ENCODE measurements around the gene PTGDS. TPM values are rescaled to one million over a fixed set of nuclear protein-coding genes. Genes with fewer than 3 reads are reported as not detected.

PTGDS gene
- total RNA-seq (1,000 to 10,000 TPM; 3,127 to 5,556 (median 4,402) TPM), polyA plus RNA-seq (6,981 TPM)
- long read RNA-seq, donor 1, transcript PTGDS-202 (7 exons, 807 nt), result major isoform, 1,548 of 1,708 reads
- long read RNA-seq, donor 1, transcript PTGDS-209 (6 exons, 754 nt), result minor isoform, 5 of 1,708 reads
- long read RNA-seq, donor 1, transcript PTGDS-201 (3 exons, 921 nt), result minor isoform, 6 of 1,708 reads
- long read RNA-seq, donor 1, partial matches to known transcripts, result 42 of 1,708 reads
- long read RNA-seq, donor 1, other reads (novel, unspliced or antisense), result 106 of 1,708 reads
- long read RNA-seq, donor 2, transcript PTGDS-202 (7 exons, 807 nt), result major isoform, 3,623 of 3,933 reads
- long read RNA-seq, donor 2, transcript PTGDS-201 (3 exons, 921 nt), result minor isoform, 10 of 3,933 reads
- long read RNA-seq, donor 2, transcript PTGDS-209 (6 exons, 754 nt), result minor isoform, 24 of 3,933 reads
- long read RNA-seq, donor 2, partial matches to known transcripts, result 65 of 3,933 reads
- long read RNA-seq, donor 2, other reads (novel, unspliced or antisense), result 210 of 3,933 reads
- long read RNA-seq, donor 3, transcript PTGDS-202 (7 exons, 807 nt), result major isoform, 1,456 of 1,616 reads
- long read RNA-seq, donor 3, transcript PTGDS-209 (6 exons, 754 nt), result minor isoform, 7 of 1,616 reads
- long read RNA-seq, donor 3, partial matches to known transcripts, result 29 of 1,616 reads
- long read RNA-seq, donor 3, other reads (novel, unspliced or antisense), result 120 of 1,616 reads
- long read RNA-seq, donor 4, transcript PTGDS-209 (6 exons, 754 nt), result minor isoform, 10 of 2,998 reads
- long read RNA-seq, donor 4, transcript PTGDS-202 (7 exons, 807 nt), result major isoform, 2,782 of 2,998 reads
- long read RNA-seq, donor 4, partial matches to known transcripts, result 24 of 2,998 reads
- long read RNA-seq, donor 4, other reads (novel, unspliced or antisense), result 178 of 2,998 reads

DNA sequence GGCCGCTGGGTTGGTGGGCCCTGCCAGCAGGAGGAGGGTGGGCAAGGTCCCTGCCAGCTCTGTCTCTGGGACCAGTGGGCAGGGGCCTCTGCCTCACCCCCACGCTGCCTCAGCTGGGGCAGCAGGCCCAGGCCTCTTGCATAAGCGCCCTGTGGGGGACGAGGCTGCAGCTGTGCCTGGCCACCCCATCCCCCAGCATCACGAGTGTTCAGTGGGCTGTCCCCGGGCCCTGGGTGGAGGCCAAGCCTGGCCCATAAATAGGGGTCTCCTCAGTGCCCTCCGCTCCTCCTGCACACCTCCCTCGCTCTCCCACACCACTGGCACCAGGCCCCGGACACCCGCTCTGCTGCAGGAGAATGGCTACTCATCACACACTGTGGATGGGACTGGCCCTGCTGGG lies at the start of gene PTGDS:
PTGDS (plus strand) TSS at position 282 of the 400 bp plus-strand sequence; CDS start at position 357, 75 bp downstream.
- Histone ChIP-seq H3K27me3 (ENCODE audit: control insufficient read depth, insufficient read depth) (no peaks in the 10 kb centered on the region), H3K4me1 (ENCODE audit: control insufficient read depth, insufficient read depth, low read length) (no peaks in the 10 kb centered on the region), H3K27ac (ENCODE audit: low read length) (peak within 1 kb of the TSS; percentile 72), H3K4me3 (ENCODE audit: low read length) (peak within 1 kb of the TSS; percentile 33), H3K9me3 (ENCODE audit: control insufficient read depth, low read length) (no peaks in the 10 kb centered on the region)
- intact Hi-C loops (cut with DNase I), result no loop called here
- WGBS, result 49% methylated on average over 10 of the region's 10 CpGs
- ATAC-seq (peak; percentile 16 to 60), DNase-seq (peak; percentile 81 to 95 (median 92))

DNA sequence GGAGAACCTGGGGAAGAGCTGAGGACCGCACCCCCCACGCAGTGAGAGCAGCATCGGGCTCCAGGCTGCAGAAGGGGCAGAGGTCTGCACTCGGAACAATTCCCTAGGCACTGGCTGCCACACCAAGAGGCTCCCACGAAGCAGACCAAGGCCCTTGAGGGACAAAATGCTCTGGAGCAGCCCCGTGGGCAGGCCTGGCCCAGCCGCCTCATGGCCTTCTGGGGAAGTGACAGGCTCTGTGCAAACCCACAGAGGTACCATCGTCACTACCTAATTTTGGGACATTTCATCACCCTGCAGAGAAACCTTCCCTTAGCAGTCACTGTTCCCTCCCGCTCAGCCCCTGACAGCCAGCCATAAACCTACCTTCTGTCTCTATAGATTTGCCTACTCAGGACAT lies 48.7 kb upstream of the PTGDS start:
- ATAC-seq (peak; percentile 59 to 60), DNase-seq (no peak)
- H3K27me3 ChIP-seq (ENCODE audit: control insufficient read depth, insufficient read depth), result no peaks in the 10 kb centered on the region
- WGBS, result 65% methylated on average over 9 of the region's 9 CpGs
- intact Hi-C loops (cut with DNase I), result no loop called here
- no peak overlapping the region for H3K4me3 ChIP-seq (ENCODE audit: low read length)
- H3K27ac ChIP-seq (ENCODE audit: low read length), result peak overlapping the region; percentile 65
- no peaks in the 10 kb centered on the region for H3K9me3 ChIP-seq (ENCODE audit: control insufficient read depth, low read length)
- no peaks in the 10 kb centered on the region for H3K4me1 ChIP-seq (ENCODE audit: control insufficient read depth, insufficient read depth, low read length)

DNA sequence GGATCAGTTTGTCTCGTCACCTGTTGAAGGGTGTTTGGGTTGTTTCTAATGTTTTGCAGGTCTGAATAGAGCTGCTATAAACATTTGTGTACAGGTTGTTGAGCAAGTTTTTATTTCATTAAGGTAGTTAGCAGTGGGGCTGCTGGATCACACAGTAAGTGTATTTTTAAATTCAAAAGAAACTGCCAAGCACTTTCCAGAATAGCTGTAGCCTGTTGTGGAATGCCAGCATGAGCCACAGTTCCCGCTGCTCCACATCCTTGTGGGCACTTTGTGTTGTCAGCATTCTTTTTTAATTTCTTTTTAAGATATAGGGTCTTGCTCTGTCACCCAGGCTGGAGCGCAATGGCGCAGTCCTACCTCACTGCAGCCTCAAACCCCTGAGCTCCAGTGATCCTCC lies 47.3 kb upstream of the PTGDS start:
- Histone ChIP-seq H3K9me3 (ENCODE audit: control insufficient read depth, low read length) (no peaks in the 10 kb centered on the region), H3K4me3 (ENCODE audit: low read length) (no peak overlapping the region), H3K27me3 (ENCODE audit: control insufficient read depth, insufficient read depth) (no peaks in the 10 kb centered on the region), H3K27ac (ENCODE audit: low read length) (no peak overlapping the region), H3K4me1 (ENCODE audit: control insufficient read depth, insufficient read depth, low read length) (no peaks in the 10 kb centered on the region)
- ATAC-seq (no peak), DNase-seq (no peak)
- intact Hi-C loops (cut with DNase I), result no loop called here
- WGBS, result 97% methylated on average over 4 of the region's 4 CpGs

DNA sequence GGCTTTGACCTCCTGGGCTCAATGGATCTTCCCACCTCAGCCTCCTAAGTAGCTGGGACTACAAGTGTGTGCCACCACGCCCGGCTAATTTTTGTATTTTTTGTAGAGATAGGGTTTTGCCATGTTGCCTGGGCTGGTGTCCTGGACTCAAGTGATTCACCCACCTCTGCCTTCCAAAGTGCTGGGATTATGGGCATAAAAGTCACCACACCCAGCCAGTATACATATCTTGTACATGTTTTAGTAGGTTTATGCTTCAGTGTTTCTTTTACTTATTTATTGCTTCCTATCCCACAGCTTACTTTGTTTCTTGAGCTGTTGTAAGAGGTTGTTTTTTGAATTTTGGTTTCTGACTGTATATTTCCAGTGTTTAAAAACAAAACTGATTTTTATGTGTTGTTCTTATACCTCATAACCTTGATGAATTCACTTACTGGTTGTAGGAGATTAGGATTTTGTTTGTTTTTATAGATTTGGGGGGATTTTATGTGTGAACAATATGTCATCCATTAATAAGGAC lies 45.6 kb upstream of the PTGDS start:
- H3K27ac ChIP-seq (ENCODE audit: low read length), result no peak overlapping the region
- WGBS, result 100% methylated on average over 2 of the region's 2 CpGs
- ATAC-seq (no peak), DNase-seq (peak in 1 of 3 donors; percentile 1)
- H3K27me3 ChIP-seq (ENCODE audit: control insufficient read depth, insufficient read depth), result no peaks in the 10 kb centered on the region
- H3K4me1 ChIP-seq (ENCODE audit: control insufficient read depth, insufficient read depth, low read length), result no peaks in the 10 kb centered on the region
- H3K4me3 ChIP-seq (ENCODE audit: low read length), result no peak overlapping the region
- intact Hi-C loops (cut with DNase I), result no loop called here
- no peaks in the 10 kb centered on the region for H3K9me3 ChIP-seq (ENCODE audit: control insufficient read depth, low read length)

DNA sequence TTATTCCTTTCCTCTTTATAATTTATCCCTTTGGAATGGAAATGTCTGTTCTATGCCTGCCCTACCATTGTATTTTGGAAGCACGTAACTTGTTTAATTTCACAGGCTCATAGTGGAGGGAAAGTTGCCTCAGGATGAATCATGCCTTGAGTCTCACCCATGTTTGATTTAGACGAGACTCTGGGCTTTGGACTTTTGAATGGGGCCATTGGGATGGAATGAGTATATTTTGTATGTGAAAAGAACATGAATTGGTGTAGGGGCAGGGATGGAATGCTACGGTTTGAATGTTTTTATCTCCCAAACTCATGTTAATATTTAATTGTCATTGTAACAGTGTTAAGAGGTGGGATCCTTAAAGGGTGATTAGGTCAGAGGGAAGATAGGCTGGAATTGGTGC lies 43.0 kb upstream of the PTGDS start:
- H3K9me3 ChIP-seq (ENCODE audit: control insufficient read depth, low read length), result no peaks in the 10 kb centered on the region
- 93% methylated on average over 3 of the region's 3 CpGs for WGBS
- no peak for ATAC-seq
- no peak overlapping the region for H3K4me3 ChIP-seq (ENCODE audit: low read length)
- no peak overlapping the region for H3K27ac ChIP-seq (ENCODE audit: low read length)
- no peaks in the 10 kb centered on the region for H3K27me3 ChIP-seq (ENCODE audit: control insufficient read depth, insufficient read depth)
- DNase-seq, result no peak
- no peaks in the 10 kb centered on the region for H3K4me1 ChIP-seq (ENCODE audit: control insufficient read depth, insufficient read depth, low read length)
- intact Hi-C loops (cut with DNase I), result no loop called here

DNA sequence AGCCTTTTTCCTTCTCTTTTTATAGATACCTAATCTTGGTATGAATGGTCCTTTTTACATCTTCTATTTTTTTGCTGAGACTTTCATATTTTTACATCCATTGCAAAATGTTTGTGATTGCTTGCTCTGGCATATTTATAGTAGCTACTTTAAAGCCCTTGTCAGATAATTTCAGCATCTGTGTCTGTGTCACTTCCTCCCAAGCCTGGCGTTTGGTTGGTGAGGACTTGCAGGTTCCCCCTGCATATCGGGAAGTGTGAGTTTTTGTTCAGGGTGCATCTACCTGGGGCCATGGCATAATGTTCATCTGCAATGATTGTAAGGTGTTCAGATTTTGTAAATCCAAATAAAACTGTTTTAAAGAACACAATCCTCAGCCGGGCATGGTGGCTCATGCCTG lies 41.7 kb upstream of the PTGDS start:
- Histone ChIP-seq H3K4me3 (ENCODE audit: low read length) (no peak overlapping the region), H3K27me3 (ENCODE audit: control insufficient read depth, insufficient read depth) (no peaks in the 10 kb centered on the region), H3K9me3 (ENCODE audit: control insufficient read depth, low read length) (no peaks in the 10 kb centered on the region), H3K4me1 (ENCODE audit: control insufficient read depth, insufficient read depth, low read length) (no peaks in the 10 kb centered on the region), H3K27ac (ENCODE audit: low read length) (no peak overlapping the region)
- 79% methylated on average over 3 of the region's 3 CpGs for WGBS
- ATAC-seq (no peak), DNase-seq (no peak)
- intact Hi-C loops (cut with DNase I), result no loop called here

DNA sequence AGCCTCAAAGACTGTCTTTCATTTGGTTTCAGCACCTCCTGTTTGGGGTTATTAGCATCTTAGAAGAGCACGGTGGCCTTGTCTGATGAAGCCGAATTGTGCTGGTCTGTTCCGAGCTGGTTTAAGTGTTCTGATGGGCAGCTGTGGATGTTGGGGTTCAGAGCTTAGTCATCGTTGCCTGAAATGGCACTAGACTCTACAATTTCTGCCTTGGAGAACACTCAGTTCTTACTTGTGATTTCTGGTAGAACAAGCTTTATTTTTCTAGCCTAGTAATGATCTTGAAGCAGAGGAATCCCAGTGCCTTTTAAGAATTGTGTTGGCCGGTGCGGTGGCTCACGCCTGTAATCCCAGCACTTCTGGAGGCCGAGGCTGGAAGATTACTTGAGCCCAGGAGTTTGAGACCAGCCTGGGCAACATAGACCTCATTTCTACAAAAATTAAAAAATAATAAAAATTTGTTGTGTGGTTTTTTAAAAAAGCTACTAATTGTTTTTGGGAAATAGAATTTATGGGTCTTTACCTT lies 40.6 kb upstream of the PTGDS start:
- intact Hi-C loops (cut with DNase I), result no loop called here
- ATAC-seq, result no peak
- H3K9me3 ChIP-seq (ENCODE audit: control insufficient read depth, low read length), result no peaks in the 10 kb centered on the region
- no peak overlapping the region for H3K4me3 ChIP-seq (ENCODE audit: low read length)
- WGBS, result 90% methylated on average over 8 of the region's 8 CpGs
- H3K4me1 ChIP-seq (ENCODE audit: control insufficient read depth, insufficient read depth, low read length), result no peaks in the 10 kb centered on the region
- no peaks in the 10 kb centered on the region for H3K27me3 ChIP-seq (ENCODE audit: control insufficient read depth, insufficient read depth)
- H3K27ac ChIP-seq (ENCODE audit: low read length), result no peak overlapping the region
- DNase-seq, result no peak

DNA sequence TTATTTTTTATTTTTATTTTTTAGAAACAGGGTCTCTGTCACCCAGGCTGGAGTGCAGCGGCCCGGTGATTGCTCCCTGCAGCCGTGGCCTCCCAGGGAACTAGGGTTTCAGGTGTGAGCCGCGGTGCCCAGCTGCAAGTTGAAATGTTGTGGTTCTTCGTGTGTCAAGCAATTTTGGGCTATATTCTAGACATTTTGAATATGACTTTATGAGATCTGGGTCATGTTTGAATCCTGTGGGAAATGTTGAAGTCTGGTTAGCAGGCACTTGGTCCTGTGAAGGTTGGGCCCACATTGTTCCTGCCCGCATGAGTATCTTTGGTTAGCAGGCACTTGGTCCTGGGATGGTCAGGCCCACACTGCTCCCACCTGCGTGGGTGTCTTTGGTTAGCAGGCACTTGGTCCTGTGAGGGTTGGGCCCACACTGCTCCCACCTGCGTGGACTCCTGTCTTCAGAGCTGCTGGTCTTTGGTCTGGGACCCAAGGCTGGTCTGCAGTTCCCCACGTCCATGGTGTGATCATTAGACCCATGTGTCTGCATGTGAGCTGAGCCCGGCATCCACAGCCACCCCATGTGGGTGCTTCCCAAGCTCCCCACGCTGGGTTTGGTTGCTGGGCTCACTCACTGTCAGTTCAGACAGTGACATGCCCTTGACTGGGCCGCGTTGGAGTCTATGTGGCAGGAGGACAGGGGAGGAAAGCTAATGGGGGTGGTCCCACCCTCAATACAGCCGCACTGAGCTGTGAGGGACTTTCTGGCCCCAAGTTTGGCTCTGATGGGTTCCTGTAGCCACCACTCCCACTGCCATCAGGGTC lies 39.9 kb upstream of the PTGDS start:
- Histone ChIP-seq H3K27ac (ENCODE audit: low read length) (no peak overlapping the region), H3K9me3 (ENCODE audit: control insufficient read depth, low read length) (no peaks in the 10 kb centered on the region), H3K4me3 (ENCODE audit: low read length) (no peak overlapping the region), H3K4me1 (ENCODE audit: control insufficient read depth, insufficient read depth, low read length) (no peaks in the 10 kb centered on the region), H3K27me3 (ENCODE audit: control insufficient read depth, insufficient read depth) (no peaks in the 10 kb centered on the region)
- DNase-seq (peak in 1 of 3 donors; percentile 44), ATAC-seq (no peak)
- 91% methylated on average over 15 of the region's 15 CpGs for WGBS
- intact Hi-C loops (cut with DNase I), result no loop called here

DNA sequence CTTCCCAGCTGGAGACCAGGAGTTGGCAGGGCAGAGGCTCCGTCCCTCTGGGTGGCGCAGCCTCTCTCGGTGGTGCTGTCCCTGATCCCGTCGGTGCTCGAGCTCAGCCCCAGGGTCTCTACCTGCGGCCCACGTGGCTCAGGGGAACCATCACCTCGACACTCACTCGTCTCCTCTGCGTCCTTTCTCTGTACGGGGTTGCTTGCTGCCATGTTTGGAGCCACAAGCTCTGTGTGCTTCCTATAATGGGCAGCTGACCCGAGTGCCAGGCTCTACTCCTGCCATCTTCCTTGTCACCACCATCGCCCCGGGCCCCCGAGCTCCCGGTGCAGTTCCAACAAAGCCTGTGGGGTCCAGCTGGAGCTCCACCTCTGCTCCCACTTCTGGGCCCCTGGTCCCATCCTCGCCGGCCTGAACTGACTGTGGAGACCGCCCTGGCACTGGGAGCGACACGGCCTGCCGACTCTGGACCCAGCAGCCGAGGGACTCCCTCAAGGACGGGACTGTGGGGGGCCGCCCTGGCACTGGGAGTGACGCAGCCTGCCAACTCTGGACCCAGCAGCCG lies 37.8 kb upstream of the PTGDS start:
- Histone ChIP-seq H3K4me3 (ENCODE audit: low read length) (no peak overlapping the region), H3K4me1 (ENCODE audit: control insufficient read depth, insufficient read depth, low read length) (no peaks in the 10 kb centered on the region), H3K27me3 (ENCODE audit: control insufficient read depth, insufficient read depth) (no peaks in the 10 kb centered on the region), H3K9me3 (ENCODE audit: control insufficient read depth, low read length) (no peaks in the 10 kb centered on the region), H3K27ac (ENCODE audit: low read length) (peak overlapping the region; percentile 85)
- WGBS, result 80% methylated on average over 28 of the region's 28 CpGs
- intact Hi-C loops (cut with DNase I), result no loop called here
- no peak for ATAC-seq
- peak in 2 of 3 donors; percentile 47 to 59 for DNase-seq

DNA sequence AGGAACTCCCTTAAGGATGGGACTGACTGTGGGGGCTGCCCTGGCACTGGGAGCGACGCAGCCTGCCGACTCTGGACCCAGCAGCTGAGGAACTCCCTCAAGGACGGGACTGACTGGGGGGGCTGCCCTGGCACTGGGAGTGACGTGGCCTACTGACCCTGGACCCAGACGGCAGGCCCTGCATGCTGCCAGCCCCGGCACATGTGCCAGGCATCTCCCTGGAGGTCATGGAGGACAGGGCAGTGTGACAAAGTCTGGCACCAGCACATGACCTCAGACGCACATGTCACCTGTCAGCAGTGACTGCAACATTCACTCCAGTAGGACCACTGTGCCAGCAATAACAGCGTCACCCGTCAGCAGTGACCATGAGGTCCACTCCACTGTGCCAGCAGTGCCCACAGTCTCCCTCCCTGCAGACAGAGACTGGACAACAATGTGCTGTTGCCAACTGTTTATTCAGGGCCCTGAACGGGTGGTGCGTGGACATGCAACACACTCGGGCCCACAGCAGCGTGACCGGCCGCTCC lies 37.2 kb upstream of the PTGDS start:
- DNase-seq (peak; percentile 79 to 85 (median 82)), ATAC-seq (peak; percentile 63 to 64)
- no peaks in the 10 kb centered on the region for H3K27me3 ChIP-seq (ENCODE audit: control insufficient read depth, insufficient read depth)
- no peaks in the 10 kb centered on the region for H3K4me1 ChIP-seq (ENCODE audit: control insufficient read depth, insufficient read depth, low read length)
- H3K4me3 ChIP-seq (ENCODE audit: low read length), result no peak overlapping the region
- no peaks in the 10 kb centered on the region for H3K9me3 ChIP-seq (ENCODE audit: control insufficient read depth, low read length)
- peak overlapping the region; percentile 85 for H3K27ac ChIP-seq (ENCODE audit: low read length)
- intact Hi-C loops (cut with DNase I), result loop anchor here in 3 of 4 donors (5.0 to 10.0 kb wide), 7 partner anchors 58 to 148 kb away; partner anchors contain the start of genes PHPT1 (in 2 of the 3), TMEM141 (in 2 of the 3), AJM1 (in 1 of the 3) and CCDC183 (in 1 of the 3)
- WGBS, result 61% methylated on average over 16 of the region's 16 CpGs

All from right cardiac atrium (tissue), 5 donors.